Measurements from ENCODE around the gene TRIM44.
"Not testable (repeated sequence)": the region's sequence is repeated elsewhere in the genome, so short reads cannot be mapped to it uniquely, and the experiment has no call there.

The TRIM44 gene

DNA sequence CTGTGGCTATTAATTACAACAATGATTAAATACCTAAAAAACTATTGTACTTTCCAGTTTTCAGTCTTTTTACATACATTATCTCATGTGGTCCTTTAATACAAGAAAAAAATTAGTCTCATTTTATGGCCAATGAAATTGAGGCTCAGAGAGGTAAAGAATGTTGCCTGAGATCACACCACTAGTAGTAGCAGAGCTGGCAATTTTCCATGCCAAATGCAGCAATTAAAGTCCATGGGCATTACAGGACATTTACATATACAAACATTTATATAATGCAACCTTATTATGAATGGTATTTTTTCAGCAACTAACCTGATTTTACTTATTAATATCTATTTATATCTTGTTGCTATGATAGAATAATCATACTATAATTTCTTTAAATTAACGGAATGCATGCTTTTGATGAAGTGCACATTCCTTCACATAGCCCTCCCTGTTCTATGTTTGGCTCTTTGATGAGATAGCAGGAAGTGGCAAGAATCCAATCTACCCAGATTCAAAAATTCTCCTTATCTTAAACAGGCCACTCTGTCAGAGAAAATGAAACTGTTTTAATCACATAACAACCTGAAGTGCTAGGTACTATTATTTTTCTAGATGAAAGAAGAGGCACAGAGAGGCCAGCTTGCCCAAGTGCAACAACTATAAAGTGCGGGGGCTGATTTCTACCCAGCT lies 160.4 kb downstream of the TRIM44 start:
- peak; percentile 9 for DNase-seq

DNA sequence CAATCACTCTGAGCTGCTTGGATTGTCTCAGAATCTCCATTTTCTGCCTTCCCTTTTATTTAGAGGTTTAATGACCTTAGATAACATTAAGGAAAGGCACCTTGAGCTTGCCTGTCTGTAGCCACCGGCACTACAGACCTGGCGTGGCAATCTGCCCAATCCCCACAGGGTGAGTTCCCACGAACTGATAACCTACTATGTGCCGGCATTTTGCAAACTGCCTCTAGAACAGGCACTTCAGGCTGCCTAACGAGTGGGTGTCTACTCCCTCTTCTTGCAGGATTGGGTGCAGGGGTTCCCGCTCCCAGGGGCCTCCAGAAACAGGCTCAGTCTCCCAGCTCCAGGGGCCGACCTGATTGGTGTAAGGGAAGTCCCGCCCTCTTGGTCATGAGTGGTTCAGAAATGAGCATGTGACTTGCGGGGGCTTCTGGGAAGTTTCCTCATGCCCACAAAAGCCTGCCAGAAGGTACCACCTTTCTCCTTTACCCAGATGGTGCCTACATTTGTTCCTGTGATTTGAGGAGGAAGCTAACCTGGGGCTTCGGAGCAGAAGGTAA lies 161.2 kb downstream of the TRIM44 start:
- no peak for DNase-seq

DNA sequence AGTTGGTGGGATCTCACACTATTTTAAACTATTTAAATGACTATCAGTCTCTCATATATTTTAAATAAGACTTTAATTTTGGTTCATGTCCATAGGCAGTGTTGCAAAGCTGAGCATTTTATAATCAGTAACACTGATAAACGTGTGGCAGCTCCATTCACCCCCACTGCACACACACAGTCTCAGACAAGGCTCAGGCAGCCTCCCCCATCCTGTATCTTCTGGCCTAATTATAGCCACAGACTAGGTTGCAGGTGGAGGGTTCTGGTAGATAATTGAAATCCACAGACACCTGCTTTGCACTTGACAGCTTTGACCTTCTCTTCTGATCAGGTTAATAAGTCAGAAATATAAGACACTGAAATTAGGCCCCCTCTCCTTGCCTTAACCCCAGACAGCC lies 162.8 kb downstream of the TRIM44 start:
- no peak for DNase-seq

DNA sequence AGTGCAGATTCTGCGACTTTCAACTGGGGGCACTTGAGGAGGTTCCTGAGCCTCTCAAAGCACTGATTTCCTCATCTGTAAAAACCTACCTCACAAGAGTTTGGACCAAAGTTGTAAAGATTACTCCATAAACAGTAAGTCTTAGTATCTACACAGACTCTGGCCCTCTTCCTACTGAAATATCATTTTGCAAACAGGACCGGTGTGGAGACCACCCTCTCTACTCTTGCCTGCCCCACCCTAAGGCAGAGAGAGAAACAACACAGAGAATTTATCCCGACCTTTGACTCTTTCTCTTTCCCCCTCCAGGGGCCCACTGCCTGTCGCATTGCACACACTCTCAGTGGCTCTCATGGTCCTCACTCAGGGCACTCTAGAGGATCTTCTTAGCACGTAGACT lies 163.4 kb downstream of the TRIM44 start:
- DNase-seq, result no peak

DNA sequence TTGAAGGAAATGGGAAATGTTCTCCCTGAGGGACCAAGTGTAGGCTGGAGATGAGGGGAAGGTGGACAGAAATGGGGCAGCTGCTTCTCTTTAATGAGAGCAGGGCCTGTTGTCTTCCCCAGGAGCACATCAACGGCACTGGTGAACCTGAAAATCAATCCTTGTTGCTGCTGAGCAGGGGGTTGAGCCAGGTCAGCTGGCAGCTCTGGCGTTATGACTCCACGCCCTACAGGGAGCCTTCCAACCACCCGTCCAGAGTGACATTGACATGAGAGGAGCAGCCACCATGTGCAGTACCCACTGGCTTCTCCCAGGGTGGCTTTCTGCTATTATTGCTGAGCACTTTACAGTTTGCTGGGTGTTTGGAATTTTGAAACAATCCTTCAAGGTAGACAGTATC lies 164.4 kb downstream of the TRIM44 start:
- DNase-seq, result no peak

DNA sequence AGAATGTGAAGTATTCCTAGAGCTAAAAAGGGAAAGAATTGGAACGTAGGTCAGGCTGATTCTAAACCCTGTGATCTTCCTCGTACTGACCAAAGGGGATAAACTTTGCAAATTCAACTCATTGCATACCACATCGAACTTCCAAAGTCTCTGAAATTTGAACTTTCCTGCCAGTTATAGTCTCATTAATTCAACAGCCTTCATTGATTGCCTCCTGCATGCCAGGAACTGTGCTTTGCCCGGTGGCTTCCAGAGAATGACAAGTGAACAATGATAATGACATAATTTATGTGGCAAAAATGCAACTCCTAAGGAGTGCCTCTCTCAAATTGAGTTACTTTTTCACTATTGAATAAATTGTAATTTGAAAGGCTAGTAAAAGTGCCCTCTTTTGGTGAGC lies 173.6 kb downstream of the TRIM44 start:
- no peak for DNase-seq

DNA sequence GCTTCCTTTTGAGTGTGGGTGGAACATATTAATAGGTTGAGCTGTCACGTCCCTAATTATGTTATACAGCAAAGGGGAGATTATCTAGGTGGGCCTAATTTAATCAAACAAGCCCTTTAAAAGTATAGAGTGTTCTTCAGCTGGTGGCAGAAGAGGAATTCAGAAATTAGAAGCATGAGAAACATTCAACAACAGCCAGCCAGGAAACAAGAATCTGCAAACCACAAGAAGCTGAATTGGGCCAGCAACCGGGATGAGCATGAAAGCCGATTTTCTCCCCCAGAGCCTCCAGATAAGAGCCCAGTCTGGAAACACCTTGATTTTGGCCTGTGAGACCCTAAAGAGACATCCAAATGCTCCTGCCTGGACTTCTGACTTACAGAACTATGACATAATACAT lies 175.5 kb downstream of the TRIM44 start:
- DNase-seq, result peak; percentile 28

DNA sequence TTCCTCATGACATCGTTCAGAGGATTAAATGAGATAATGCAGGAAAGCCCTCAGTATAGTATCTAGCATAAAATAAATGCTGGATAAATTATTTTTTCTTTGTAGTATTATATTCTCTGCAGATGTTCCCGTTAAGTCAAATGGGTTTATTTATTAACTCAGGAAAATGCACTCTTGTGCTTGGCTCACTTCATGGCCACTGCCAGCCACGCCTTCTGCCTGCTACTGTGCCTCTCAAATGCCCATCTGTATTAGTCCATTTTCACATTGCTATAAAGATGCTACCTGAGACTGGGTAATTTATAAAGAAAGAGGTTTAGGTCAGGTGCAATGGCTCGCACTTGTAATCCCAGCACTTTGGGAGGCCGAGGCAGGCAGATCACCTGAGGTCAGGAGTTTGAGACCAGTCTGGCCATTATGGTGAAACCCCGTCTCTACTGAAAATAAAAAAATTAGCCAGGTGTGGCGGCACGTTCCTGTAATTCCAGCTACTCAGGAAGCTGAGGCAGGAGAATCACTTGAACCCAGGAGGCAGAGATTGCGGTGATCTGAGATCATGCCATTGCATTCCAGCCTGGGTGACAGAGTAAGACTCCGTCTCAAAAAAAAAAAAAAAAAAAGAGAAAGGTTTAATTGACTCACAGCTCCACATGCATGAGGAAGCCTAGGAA lies 176.3 kb downstream of the TRIM44 start:
- not testable (repeated sequence) for DNase-seq

DNA sequence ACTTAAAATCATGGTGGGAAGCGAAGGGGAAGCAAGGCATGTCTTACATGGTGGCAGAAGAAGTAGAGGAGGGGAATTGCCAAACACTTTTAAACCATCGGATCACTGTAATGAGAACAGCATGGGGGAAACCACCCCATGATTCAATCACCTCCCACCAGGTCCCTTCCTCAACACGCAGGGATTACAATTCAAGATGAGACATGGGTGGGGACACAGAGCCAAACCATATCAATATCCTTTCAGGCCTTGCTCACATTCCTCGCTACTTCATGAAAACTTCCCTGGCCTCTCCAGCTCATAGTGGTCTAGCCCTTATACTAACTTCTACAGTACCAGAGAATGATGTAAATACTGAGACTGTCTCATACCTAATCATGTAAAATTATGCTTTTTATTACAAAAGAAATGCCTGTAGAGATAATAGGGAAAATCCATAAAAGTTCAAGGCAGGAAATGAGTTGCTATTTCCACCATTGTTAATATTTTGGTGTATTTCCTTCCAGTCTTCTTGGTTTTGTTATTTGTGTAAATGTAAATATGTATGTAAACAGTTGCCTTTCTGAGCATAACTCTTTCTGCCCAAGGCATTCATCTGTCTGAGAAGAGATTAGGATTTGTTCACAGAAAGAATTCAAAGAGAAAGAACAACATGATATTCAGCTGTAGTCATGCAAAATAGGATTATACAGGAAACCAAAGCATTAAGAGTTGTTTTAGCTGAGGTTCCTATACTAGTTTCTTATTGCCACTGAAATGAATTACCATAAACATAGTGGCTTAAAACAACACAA lies 177.0 kb downstream of the TRIM44 start:
- no peak for DNase-seq

DNA sequence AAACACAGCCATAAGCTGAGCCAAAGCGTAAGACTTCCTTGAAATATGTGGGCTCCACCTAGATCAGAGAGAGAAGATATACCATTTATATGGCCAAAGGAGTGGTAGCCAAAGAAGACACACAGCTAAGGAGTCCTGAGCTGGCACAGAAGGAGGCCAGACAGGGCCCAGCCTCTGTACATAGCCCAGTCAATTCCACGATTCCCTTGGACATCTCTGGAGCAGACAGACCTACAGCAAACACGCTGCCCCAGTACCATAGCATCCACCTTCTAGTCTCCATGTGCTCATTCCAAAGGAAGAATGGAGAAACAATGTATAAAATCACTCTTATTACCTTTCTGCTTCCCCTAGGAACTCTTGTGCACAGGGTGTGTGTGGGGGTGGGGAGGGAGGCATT lies 179.2 kb downstream of the TRIM44 start:
- no peak for DNase-seq

DNA sequence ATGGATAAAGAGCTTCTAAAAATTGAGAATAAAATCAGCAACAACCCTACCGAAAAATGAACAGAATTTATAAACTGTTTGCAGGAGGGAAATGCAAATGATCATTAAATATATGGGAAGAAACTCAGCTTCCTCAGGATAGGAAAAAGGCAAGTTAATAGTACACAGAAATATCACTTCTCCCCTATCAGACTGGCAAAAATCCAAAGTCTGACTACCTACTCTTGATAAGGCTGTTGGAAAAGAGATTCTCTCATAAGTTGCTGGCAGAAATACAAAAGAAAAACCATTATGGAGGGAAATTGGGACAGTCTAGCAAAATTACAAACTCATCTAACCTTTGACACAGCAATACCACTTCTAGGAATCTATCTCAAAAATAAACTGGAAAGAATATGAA lies 180.4 kb downstream of the TRIM44 start:
- DNase-seq, result no peak

DNA sequence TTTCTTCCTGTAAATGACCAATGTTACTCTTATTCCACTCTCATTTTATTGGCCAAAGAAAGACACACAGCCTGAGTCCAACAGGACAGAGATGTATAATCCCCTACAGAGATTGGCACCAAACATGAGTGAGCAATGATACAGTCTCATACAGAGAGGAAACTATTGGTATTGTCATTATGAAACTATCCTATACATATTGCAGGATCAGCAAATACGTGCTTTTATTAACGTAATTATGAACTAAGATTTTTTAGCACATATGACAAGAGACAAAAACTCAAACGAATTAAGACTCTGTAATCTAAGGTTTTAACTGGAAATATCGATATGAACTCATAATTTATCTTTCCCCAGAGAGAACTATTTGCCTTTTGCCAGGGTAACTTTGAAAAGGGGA lies 182.0 kb downstream of the TRIM44 start:
- DNase-seq, result no peak

DNA sequence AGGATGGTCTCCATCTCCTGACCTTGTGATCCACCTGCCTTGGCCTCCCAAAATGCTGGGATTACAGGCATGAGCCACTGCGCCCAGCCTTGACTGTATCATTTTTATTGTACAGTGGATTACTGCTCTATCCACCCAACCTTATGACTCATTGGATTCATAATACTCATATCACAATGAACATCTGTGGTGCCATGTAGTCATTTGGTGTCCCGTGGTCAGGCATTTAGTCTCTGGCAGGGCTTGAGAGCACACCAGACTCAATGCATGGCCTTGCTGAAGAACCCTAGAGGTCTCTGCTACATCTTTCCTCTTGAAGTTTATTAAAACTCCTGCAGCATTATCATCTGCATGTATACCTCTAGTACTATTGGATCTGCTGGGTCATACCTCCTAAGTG lies 183.3 kb downstream of the TRIM44 start:
- no peak for DNase-seq

DNA sequence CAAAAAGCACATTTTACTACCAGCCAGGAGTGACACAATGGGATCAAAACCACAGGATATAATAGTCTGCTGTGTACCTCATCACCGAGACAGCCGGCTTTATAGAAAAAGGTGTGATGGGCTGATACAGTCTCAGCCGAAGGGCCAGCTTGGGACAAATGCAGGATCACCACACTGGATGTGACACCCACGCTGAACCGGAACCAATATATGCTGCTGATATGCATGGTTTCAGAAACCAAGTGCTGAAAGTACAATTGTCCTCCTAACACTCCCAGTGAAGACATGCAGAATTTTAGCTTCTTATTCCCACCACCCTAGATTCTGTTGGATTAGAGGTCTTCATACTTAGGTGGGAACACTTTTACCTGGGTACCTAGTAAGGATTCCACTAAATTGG lies 184.3 kb downstream of the TRIM44 start:
- no peak for DNase-seq

DNA sequence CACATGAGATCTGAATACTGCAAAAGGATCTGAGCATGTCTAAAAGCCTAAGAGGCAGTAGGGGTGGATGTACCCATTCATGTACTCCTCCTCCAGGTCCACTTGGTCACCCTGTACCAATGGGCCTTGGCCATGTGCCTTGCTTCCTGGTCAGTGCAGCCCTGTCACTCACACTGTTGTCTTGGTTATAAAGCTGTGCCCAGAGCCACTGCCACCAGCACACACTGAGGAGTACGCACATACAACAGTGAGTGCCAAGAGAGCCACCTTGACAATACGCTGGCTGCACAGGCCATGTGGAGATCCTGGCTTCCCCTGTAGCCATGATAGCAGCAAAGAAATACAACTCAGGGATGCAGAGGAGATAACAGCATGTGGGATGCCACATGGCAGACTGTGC lies 184.9 kb downstream of the TRIM44 start:
- no peak for DNase-seq

DNA sequence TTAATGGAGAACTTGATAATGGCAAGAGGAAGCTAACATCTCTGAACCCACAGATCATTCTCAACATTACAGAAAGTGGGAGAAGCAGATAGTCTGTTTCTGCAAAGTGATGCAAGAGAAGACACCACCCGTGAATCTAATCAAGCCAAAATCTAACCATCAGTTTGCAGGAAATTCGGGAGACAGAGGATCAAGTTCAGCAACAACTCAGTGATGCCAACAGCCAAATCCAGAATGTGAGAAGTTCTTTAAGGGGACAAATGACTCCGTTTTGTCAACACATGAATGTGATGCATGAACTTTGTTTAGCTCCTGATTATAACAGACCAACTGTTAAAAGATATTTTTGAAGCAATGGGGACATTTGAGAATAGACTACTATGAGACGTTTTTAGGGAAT lies 186.0 kb downstream of the TRIM44 start:
- DNase-seq, result no peak

DNA sequence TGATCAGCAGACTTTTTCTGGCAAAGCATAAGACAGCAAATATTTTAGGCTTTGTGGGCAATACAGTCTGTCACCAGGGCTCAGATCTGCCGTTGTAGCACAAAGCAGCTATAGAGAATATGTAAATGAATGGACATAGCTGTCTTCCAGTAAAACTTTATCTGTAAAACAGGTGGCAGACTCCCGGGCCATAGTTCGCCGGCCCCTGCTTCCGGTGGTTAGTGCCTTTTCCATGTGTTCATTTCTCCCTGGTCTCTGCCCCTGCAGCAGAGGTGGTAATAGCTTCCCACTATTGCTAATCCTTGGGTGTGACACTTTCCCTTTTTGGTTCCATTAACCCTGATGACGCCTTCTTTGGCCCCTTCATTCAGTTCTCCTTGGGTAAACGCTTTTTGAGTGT lies 187.6 kb downstream of the TRIM44 start:
- no peak for DNase-seq

DNA sequence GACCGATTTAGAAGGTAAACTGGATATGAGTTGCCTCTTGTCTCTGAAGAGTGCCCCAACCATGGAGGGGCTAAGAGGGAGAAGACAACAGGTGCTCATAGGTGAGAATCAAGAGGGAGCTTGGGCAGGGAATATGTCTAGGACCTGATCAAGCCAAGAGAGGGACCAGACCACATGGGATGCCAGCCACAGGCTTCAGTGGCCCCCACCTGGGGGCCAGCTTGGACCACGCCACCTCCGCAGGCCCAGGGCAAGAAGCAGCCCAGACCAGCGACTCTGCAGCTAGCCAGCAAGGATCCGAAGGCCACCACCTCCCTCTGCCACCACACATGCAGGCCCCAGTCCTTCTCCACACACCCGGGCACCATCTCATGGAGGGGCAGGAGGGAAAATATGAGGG lies 188.8 kb downstream of the TRIM44 start:
- DNase-seq, result no peak

DNA sequence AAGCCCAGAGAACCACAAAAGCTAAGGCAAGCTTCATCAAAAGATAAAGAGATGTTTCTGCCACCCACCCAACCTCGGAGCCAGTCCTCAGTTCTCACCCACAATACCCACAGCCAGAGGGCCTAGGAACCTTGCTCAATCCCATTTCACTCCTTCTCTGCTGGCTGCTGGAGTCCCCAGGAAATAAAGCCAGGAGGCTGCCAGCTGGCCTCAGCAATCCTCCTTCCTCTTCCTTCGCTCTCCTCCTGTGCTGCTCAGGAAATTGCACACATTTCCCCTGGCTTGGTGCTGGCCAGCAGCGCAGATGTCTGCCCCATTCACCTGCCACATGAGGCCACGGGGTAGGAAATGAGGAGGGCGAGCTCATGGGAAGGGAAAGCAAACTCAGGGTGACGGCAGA lies 189.5 kb downstream of the TRIM44 start:
- no peak for DNase-seq

DNA sequence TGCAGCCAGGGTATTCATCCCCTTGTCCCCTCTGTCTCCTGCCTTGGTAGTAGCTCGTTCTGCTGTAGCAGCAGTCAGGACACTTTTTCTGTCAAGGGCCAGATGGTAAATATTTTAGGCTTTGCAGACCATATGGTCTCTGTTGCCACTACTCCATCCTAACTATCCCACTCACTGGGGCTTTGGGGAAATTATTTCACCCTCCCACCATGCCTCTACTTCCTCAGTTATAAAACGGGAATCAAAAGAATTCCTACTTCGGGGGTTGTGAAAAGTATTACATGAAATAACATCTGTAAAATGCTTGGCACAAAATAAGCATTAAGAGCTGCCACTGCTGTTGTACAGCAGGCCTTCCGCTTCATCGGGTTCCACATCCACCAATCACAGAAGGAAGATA lies 191.4 kb downstream of the TRIM44 start:
- DNase-seq, result no peak

DNA sequence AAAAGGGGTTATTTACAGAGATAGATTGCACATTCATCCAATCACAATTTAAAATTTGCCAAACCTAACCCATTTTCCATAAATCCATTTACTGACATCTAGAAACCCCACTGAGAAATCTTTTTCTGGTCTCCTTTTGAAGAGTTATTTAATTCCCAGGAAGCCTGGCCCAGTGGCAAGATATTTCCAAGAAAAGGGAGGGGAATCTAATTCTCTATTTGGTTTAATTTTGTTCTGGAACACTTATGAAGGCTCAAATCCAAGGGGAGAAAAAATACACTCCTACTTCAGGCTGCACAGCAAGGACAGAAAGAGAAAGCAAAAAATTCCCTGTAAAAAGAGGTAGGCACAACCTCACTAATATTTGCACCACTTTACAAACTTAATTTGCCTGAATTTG lies 193.1 kb downstream of the TRIM44 start:
- no peak for DNase-seq

DNA sequence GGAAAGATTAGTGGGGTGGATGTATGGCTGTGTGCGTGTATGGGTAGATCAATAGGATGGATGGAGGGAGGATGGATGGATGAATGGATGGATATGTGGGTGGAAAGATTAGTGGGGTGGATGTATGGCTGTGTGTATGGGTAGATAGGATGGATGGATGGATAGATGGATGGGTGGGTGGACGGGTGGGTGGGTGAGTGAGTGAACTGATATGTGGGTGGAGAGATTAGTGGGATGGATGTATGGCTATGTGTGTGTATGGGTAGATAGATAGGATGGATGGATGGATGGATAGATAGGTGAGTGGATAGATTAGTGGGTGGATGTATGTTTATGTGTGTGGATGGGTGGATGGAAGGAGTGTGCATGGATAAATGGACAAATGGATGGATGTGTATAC lies 193.7 kb downstream of the TRIM44 start:
- DNase-seq, result no peak

DNA sequence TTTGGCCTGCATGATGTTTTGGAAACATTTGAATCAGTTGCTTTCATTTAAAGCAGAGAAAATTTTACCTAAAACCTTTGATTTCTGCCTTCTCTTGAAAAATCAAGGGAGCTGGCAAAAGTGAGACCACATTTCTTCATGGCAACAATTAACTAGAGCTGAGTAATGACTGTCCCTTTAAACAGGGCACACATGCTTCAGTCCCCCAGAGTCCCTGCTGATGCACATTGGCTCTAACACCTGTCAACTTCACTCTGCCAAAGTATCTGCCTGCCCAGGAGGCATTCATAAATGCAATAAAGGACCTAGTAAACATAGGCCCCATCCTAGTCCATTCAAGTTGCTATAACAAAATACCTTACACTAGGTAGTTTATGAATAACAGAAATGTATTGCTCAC lies 194.2 kb downstream of the TRIM44 start:
- DNase-seq, result no peak

DNA sequence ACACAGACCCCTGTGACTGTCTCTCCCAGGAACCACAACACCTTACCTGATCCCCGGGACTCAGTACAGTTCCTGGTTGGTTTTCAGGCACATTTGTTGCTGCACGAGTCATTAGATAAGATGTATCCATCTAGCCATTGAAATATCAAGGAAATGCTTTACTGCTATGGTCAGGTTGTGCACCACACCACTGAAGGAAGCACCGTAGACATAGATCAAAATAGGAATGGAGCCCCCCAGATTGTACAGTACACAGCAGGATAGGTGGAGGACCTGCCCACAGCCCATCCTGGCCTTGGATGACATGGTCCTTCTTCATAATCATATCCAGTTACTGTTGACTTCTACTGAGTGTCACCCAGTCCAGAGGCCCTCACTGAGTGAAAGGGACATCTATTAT lies 195.3 kb downstream of the TRIM44 start:
- DNase-seq, result no peak
